Measurements from ENCODE around the gene CACNG3.
"Not testable (repeated sequence)": the region's sequence is repeated elsewhere in the genome, so short reads cannot be mapped to it uniquely, and the experiment has no call there.

The CACNG3 gene

GRCh38 chr16:24324421-24324820 lies 68.3 kb downstream of the CACNG3 start:
- no peaks in the 10 kb centered on the region for H3K9me3 ChIP-seq (ENCODE audit: control insufficient read depth in 2 of 2, low read length in 2 of 2)
- H3K4me3 ChIP-seq (ENCODE audit: low read length in 2 of 2), result no peak overlapping the region
- H3K27ac ChIP-seq (ENCODE audit: low read depth in 2 of 2, low read length in 2 of 2), result no peak overlapping the region
- no peak overlapping the region for H3K9ac ChIP-seq (ENCODE audit: low read depth in 1 of 2, low read length in 2 of 2)
- no peaks in the 10 kb centered on the region for H3K4me1 ChIP-seq (ENCODE audit: control insufficient read depth in 2 of 2, insufficient read depth in 2 of 2, low read length in 2 of 2)
- no peaks in the 10 kb centered on the region for H3K27me3 ChIP-seq (ENCODE audit: control insufficient read depth in 2 of 2, insufficient read depth in 2 of 2, low read length in 2 of 2)
- H3K36me3 ChIP-seq (ENCODE audit: control insufficient read depth in 2 of 2, insufficient read depth in 2 of 2, low read length in 2 of 2), result no peaks in the 10 kb centered on the region

GRCh38 chr16:24328835-24329452 lies 72.8 kb downstream of the CACNG3 start:
- Histone ChIP-seq H3K27me3 (ENCODE audit: control insufficient read depth in 2 of 2, insufficient read depth in 2 of 2, low read length in 2 of 2) (no peaks in the 10 kb centered on the region), H3K27ac (ENCODE audit: low read depth in 2 of 2, low read length in 2 of 2) (no peak overlapping the region), H3K9ac (ENCODE audit: low read depth in 1 of 2, low read length in 2 of 2) (no peak overlapping the region), H3K4me1 (ENCODE audit: control insufficient read depth in 2 of 2, insufficient read depth in 2 of 2, low read length in 2 of 2) (no peaks in the 10 kb centered on the region), H3K4me3 (ENCODE audit: low read length in 2 of 2) (no peak overlapping the region), H3K36me3 (ENCODE audit: control insufficient read depth in 2 of 2, insufficient read depth in 2 of 2, low read length in 2 of 2) (no peaks in the 10 kb centered on the region), H3K9me3 (ENCODE audit: control insufficient read depth in 2 of 2, low read length in 2 of 2) (no peaks in the 10 kb centered on the region)

- H3K36me3 ChIP-seq (ENCODE audit: control insufficient read depth in 2 of 2, insufficient read depth in 2 of 2, low read length in 2 of 2), result no peaks in the 10 kb centered on the region
These were observed 76.0 kb downstream of the CACNG3 start for GRCh38 chr16:24332178-24332577.

GRCh38 chr16:24332582-24333090 lies 76.5 kb downstream of the CACNG3 start:
- Histone ChIP-seq H3K4me1 (ENCODE audit: control insufficient read depth in 2 of 2, insufficient read depth in 2 of 2, low read length in 2 of 2) (no peaks in the 10 kb centered on the region), H3K4me3 (ENCODE audit: low read length in 2 of 2) (no peak overlapping the region), H3K27me3 (ENCODE audit: control insufficient read depth in 2 of 2, insufficient read depth in 2 of 2, low read length in 2 of 2) (no peaks in the 10 kb centered on the region), H3K9me3 (ENCODE audit: control insufficient read depth in 2 of 2, low read length in 2 of 2) (no peaks in the 10 kb centered on the region), H3K36me3 (ENCODE audit: control insufficient read depth in 2 of 2, insufficient read depth in 2 of 2, low read length in 2 of 2) (no peaks in the 10 kb centered on the region), H3K9ac (ENCODE audit: low read depth in 1 of 2, low read length in 2 of 2) (no peak overlapping the region), H3K27ac (ENCODE audit: low read depth in 2 of 2, low read length in 2 of 2) (no peak overlapping the region)

More at GRCh38 chr16:24332178-24332577, 76.0 kb downstream of the CACNG3 start:
- Histone ChIP-seq H3K4me3 (ENCODE audit: low read length in 2 of 2) (no peak overlapping the region), H3K4me1 (ENCODE audit: control insufficient read depth in 2 of 2, insufficient read depth in 2 of 2, low read length in 2 of 2) (no peaks in the 10 kb centered on the region), H3K9ac (ENCODE audit: low read depth in 1 of 2, low read length in 2 of 2) (no peak overlapping the region), H3K27me3 (ENCODE audit: control insufficient read depth in 2 of 2, insufficient read depth in 2 of 2, low read length in 2 of 2) (no peaks in the 10 kb centered on the region), H3K27ac (ENCODE audit: low read depth in 2 of 2, low read length in 2 of 2) (no peak overlapping the region), H3K9me3 (ENCODE audit: control insufficient read depth in 2 of 2, low read length in 2 of 2) (no peaks in the 10 kb centered on the region)

DNA sequence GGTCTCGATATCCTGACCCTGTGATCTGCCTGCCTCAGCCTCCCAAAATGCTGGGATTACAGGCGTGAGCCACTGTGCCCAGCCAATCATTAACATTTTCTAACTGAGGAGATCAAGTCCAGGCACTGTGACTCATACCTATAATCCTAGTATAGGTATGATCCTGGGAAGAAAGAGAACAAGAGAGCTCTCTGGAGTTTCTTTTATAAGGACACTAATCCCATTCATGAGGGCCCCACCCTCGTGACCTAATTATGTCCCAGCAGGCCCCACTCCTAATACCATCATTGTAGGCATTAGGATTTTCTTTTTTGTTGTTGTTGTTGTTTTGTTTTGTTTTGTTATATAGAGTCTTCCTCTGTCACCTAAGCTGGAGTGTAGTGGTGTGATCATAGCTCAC lies 80.4 kb downstream of the CACNG3 start:
- no peaks in the 10 kb centered on the region for H3K4me1 ChIP-seq (ENCODE audit: control insufficient read depth in 2 of 2, insufficient read depth in 2 of 2, low read length in 2 of 2)

GRCh38 chr16:24337013-24337412 lies 80.9 kb downstream of the CACNG3 start:
- Histone ChIP-seq H3K9me3 (ENCODE audit: control insufficient read depth in 2 of 2, low read length in 2 of 2) (no peaks in the 10 kb centered on the region), H3K27ac (ENCODE audit: low read depth in 2 of 2, low read length in 2 of 2) (no peak overlapping the region), H3K27me3 (ENCODE audit: control insufficient read depth in 2 of 2, insufficient read depth in 2 of 2, low read length in 2 of 2) (no peaks in the 10 kb centered on the region), H3K4me3 (ENCODE audit: low read length in 2 of 2) (no peak overlapping the region), H3K4me1 (ENCODE audit: control insufficient read depth in 2 of 2, insufficient read depth in 2 of 2, low read length in 2 of 2) (no peaks in the 10 kb centered on the region), H3K36me3 (ENCODE audit: control insufficient read depth in 2 of 2, insufficient read depth in 2 of 2, low read length in 2 of 2) (no peaks in the 10 kb centered on the region), H3K9ac (ENCODE audit: low read depth in 1 of 2, low read length in 2 of 2) (no peak overlapping the region)

More for the DNA sequence above, 80.4 kb downstream of the CACNG3 start:
- Histone ChIP-seq H3K36me3 (ENCODE audit: control insufficient read depth in 2 of 2, insufficient read depth in 2 of 2, low read length in 2 of 2) (no peaks in the 10 kb centered on the region), H3K27me3 (ENCODE audit: control insufficient read depth in 2 of 2, insufficient read depth in 2 of 2, low read length in 2 of 2) (no peaks in the 10 kb centered on the region), H3K9me3 (ENCODE audit: control insufficient read depth in 2 of 2, low read length in 2 of 2) (no peaks in the 10 kb centered on the region), H3K27ac (ENCODE audit: low read depth in 2 of 2, low read length in 2 of 2) (no peak overlapping the region), H3K4me3 (ENCODE audit: low read length in 2 of 2) (no peak overlapping the region), H3K9ac (ENCODE audit: low read depth in 1 of 2, low read length in 2 of 2) (no peak overlapping the region)

- H3K27ac ChIP-seq (ENCODE audit: low read depth in 2 of 2, low read length in 2 of 2); H3K36me3 ChIP-seq (ENCODE audit: control insufficient read depth in 2 of 2, insufficient read depth in 2 of 2, low read length in 2 of 2); H3K4me3 ChIP-seq (ENCODE audit: low read length in 2 of 2); H3K27me3 ChIP-seq (ENCODE audit: control insufficient read depth in 2 of 2, insufficient read depth in 2 of 2, low read length in 2 of 2); H3K4me1 ChIP-seq (ENCODE audit: control insufficient read depth in 2 of 2, insufficient read depth in 2 of 2, low read length in 2 of 2); H3K9me3 ChIP-seq (ENCODE audit: control insufficient read depth in 2 of 2, low read length in 2 of 2); H3K9ac ChIP-seq (ENCODE audit: low read depth in 1 of 2, low read length in 2 of 2): not testable (repeated sequence)
These were observed 87.7 kb downstream of the CACNG3 start for GRCh38 chr16:24343829-24344228.

DNA sequence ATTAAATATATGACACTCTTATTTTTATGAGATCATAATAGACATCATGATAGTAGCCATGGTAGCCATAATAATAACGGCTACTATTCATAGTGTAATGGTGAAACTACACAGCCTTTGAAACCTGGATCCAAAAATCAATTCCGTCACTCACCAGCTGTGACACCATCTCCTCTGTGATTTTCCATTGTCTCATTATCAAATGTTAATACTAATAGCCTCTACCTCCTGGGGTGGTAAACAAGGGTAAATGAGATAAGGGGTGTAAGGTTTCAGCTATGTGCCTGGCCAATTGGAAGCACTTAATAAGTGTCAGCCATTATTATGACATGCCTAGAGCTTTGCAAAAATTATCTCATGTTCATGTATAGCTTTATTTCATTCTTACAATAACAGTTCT lies 88.6 kb downstream of the CACNG3 start:
- no peaks in the 10 kb centered on the region for H3K4me1 ChIP-seq (ENCODE audit: control insufficient read depth in 2 of 2, insufficient read depth in 2 of 2, low read length in 2 of 2)
- H3K4me3 ChIP-seq (ENCODE audit: low read length in 2 of 2), result no peak overlapping the region
- no peaks in the 10 kb centered on the region for H3K9me3 ChIP-seq (ENCODE audit: control insufficient read depth in 2 of 2, low read length in 2 of 2)
- no peak overlapping the region for H3K9ac ChIP-seq (ENCODE audit: low read depth in 1 of 2, low read length in 2 of 2)
- no peak overlapping the region for H3K27ac ChIP-seq (ENCODE audit: low read depth in 2 of 2, low read length in 2 of 2)
- H3K36me3 ChIP-seq (ENCODE audit: control insufficient read depth in 2 of 2, insufficient read depth in 2 of 2, low read length in 2 of 2), result no peaks in the 10 kb centered on the region
- H3K27me3 ChIP-seq (ENCODE audit: control insufficient read depth in 2 of 2, insufficient read depth in 2 of 2, low read length in 2 of 2), result no peaks in the 10 kb centered on the region

GRCh38 chr16:24345704-24346103 lies 89.6 kb downstream of the CACNG3 start:
- H3K4me3 ChIP-seq (ENCODE audit: low read length in 2 of 2), result no peak overlapping the region
- H3K9me3 ChIP-seq (ENCODE audit: control insufficient read depth in 2 of 2, low read length in 2 of 2), result no peaks in the 10 kb centered on the region
- H3K27ac ChIP-seq (ENCODE audit: low read depth in 2 of 2, low read length in 2 of 2), result no peak overlapping the region
- H3K4me1 ChIP-seq (ENCODE audit: control insufficient read depth in 2 of 2, insufficient read depth in 2 of 2, low read length in 2 of 2), result no peaks in the 10 kb centered on the region
- no peaks in the 10 kb centered on the region for H3K36me3 ChIP-seq (ENCODE audit: control insufficient read depth in 2 of 2, insufficient read depth in 2 of 2, low read length in 2 of 2)
- H3K27me3 ChIP-seq (ENCODE audit: control insufficient read depth in 2 of 2, insufficient read depth in 2 of 2, low read length in 2 of 2), result no peaks in the 10 kb centered on the region
- H3K9ac ChIP-seq (ENCODE audit: low read depth in 1 of 2, low read length in 2 of 2), result no peak overlapping the region

DNA sequence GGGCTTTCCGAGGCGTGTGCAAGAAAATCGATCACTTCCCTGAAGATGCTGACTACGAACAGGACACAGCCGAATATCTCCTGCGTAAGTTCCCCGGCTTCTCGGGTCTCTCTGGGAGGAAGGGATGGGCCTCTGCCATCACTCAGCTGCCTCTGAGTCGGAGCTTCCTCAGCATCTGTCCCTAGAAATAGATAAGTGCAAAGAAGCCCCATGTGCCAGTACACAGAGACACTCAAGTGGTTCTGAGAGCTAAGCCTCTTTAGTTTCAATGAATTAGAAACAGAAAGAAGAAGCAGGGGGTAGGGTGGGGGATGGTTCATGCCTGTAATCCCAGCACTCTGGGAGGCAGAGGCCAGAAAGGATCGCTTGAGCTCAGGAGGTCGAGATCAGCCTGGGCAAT lies 90.6 kb downstream of the CACNG3 start:
- Histone ChIP-seq H3K27ac (ENCODE audit: low read depth in 2 of 2, low read length in 2 of 2) (no peak overlapping the region), H3K4me3 (ENCODE audit: low read length in 2 of 2) (no peak overlapping the region), H3K9ac (ENCODE audit: low read depth in 1 of 2, low read length in 2 of 2) (no peak overlapping the region), H3K4me1 (ENCODE audit: control insufficient read depth in 2 of 2, insufficient read depth in 2 of 2, low read length in 2 of 2) (no peaks in the 10 kb centered on the region), H3K27me3 (ENCODE audit: control insufficient read depth in 2 of 2, insufficient read depth in 2 of 2, low read length in 2 of 2) (no peaks in the 10 kb centered on the region), H3K9me3 (ENCODE audit: control insufficient read depth in 2 of 2, low read length in 2 of 2) (no peaks in the 10 kb centered on the region), H3K36me3 (ENCODE audit: control insufficient read depth in 2 of 2, insufficient read depth in 2 of 2, low read length in 2 of 2) (no peaks in the 10 kb centered on the region)
